Measurements from ENCODE around the gene OTUD5. TPM values are rescaled to one million over a fixed set of nuclear protein-coding genes. Genes with fewer than 3 reads are reported as not detected.

Gene OTUD5
- total and polyA plus RNA-seq, 11 donors = 17.2 to 32.7 (median 24.6) TPM

DNA sequence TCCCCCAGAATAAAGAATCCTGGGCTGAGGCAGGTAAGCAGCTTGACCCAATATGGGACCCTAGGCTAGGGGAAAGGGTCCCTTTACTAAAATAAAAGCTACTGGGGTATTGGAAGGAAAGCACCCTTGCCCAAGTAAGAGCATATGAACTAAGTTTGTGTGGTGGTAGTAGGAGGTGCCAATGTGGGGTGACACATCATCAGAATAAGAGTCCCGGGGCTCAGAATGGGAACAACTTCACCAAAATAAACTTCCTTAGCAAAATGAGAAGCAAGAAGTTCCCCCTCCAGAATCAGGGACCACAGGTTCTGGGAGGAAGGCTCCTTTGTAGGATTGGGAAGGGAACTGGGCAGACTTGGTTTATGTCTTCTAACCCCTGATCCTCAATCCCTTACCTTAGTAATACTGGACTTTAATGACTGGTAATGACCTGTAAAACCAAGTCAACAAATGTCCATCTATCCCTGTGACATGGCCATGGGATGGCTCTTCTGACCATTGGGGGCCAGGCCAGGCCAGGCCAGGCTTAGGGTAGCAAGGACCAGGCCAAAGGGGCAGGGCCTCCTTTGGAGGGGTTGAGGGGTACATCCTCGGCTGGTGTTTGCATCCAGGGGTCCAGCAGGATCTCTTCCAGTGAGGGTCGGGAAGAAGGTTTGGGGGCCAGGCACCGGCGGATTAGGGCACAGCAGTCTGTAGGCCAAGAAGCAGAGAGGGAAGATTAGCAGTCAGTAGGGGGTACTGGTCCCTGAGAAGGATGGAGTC, 43.6 kb downstream of the OTUD5 start:
- no peak for ATAC-seq
- no peak overlapping the region for H3K4me3 ChIP-seq

DNA sequence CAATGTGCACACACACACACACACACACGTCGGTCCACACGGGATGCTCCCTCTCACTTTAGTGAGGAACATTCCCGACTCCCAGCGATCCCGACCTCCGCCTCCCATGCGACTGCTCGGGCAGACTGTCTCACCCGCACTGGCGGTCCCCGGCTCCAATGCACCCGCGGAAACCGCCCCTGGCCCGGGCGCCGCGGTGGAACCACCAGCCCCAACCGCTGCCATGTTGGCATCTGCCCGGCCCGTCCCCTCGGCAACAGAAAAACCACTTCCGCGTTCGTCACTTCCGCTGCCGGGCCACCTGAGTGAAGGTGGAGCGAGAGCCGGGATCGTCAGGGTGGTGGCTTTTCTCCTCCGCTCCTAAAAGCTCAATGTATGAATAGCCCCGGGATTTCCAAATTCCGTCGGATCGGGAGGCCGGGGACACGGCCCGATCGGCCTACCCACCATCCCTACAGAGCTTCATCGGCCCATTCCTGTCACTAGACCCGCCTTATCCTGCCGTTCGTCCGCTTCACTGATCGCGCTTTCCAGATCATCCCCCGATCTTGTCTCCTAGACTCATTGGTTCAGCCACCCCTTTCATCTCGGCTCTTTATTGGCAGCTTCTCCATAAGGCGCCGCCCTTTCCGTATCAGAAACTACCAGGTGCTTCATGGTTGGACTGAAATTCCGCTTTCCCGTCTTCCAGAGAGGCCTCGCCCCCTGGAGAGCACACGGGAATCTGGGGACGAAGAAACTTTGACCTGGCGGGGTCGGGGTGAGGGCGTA, 45.8 kb downstream of the OTUD5 start, which contains the start of gene SLC35A2:
SLC35A2 (minus strand) TSS at position 235 of the 771 bp plus-strand sequence; CDS start at position 225, 10 bp downstream.
- H3K36me3 ChIP-seq = peaks cover 0 to 21% (median 0%) of the 10 kb centered on the region in 9 donors
- H3K4me1 ChIP-seq = peaks cover 0 to 12% (median 5%) of the 10 kb centered on the region in 12 donors
- peak in 1 of 2 donors; percentile 58 for TF ChIP-seq POLR2A (IDR thresholded peaks at IDR 0.05)
- TF ChIP-seq, protein P1, sequence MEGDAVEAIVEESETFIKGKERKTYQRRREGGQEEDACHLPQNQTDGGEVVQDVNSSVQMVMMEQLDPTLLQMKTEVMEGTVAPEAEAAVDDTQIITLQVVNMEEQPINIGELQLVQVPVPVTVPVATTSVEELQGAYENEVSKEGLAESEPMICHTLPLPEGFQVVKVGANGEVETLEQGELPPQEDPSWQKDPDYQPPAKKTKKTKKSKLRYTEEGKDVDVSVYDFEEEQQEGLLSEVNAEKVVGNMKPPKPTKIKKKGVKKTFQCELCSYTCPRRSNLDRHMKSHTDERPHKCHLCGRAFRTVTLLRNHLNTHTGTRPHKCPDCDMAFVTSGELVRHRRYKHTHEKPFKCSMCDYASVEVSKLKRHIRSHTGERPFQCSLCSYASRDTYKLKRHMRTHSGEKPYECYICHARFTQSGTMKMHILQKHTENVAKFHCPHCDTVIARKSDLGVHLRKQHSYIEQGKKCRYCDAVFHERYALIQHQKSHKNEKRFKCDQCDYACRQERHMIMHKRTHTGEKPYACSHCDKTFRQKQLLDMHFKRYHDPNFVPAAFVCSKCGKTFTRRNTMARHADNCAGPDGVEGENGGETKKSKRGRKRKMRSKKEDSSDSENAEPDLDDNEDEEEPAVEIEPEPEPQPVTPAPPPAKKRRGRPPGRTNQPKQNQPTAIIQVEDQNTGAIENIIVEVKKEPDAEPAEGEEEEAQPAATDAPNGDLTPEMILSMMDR (IDR thresholded peaks at IDR 0.05) = no peak
- ATAC-seq (peak; percentile 57 to 94 (median 89)), DNase-seq (peak; percentile 78 to 88 (median 84))
- H3K9me3 ChIP-seq = peaks cover 0 to 7% (median 0%) of the 10 kb centered on the region in 12 donors
- no peaks in the 10 kb centered on the region for H3K27me3 ChIP-seq
- peak within 1 kb of the TSS in 11 of 12 donors; percentile 31 to 82 (median 76) for H3K27ac ChIP-seq
- 0 to 40% (median 20%) methylated on average over 55 to 60 of the region's 60 CpGs for WGBS, 4 donors
- intact Hi-C loops (cut with DNase I) = loop anchor here in 1 of 10 donors (10.0 kb wide), 2 partner anchors 107 to 237 kb away; partner anchors contain the start of gene HDAC6
- H3K4me3 ChIP-seq = peak within 1 kb of the TSS; percentile 24 to 91 (median 70)

More for the DNA sequence above, 43.6 kb downstream of the OTUD5 start:
- no peaks in the 10 kb centered on the region for H3K27me3 ChIP-seq
- 88 to 93% (median 90%) methylated on average over 5 of the region's 5 CpGs for WGBS, 4 donors
- DNase-seq = no peak
- peaks cover 0 to 21% (median 0%) of the 10 kb centered on the region in 9 donors for H3K36me3 ChIP-seq
- H3K4me1 ChIP-seq = peaks cover 0 to 27% (median 5%) of the 10 kb centered on the region in 12 donors
- H3K27ac ChIP-seq = no peak overlapping the region
- peaks cover 0 to 7% (median 0%) of the 10 kb centered on the region in 12 donors for H3K9me3 ChIP-seq
- TF ChIP-seq, protein P1 (IDR thresholded peaks at IDR 0.05) = no peak
- TF ChIP-seq POLR2A (IDR thresholded peaks at IDR 0.05) = no peak
- intact Hi-C loops (cut with DNase I) = loop anchor here in 1 of 10 donors (10.0 kb wide), 2 partner anchors 109 to 239 kb away; partner anchors contain the start of gene HDAC6

DNA sequence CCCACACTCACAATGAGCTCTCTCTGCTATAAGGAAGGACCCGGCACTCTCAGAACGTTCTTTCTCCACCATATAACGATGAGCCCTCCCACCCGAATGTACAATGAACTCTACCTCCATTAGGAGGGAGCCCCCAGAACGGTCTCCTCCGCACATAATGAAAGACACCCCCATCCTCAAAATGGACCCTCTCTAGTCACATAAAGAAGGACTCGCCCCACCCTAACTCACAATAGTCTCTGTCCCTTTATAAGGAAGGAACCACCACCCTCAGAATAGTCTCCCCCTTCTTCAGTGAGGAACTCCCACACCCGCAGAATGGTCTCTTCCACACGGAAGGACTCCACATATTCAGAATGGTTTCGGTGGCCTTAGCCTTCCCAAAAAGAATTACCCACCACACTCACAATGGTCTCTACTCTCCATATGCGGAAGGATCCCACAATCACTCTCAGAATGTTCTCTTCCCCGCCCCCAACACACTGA, 46.4 kb downstream of the OTUD5 start:
- H3K27me3 ChIP-seq = no peaks in the 10 kb centered on the region
- 1 to 35% (median 14%) methylated on average over 12 of the region's 12 CpGs for WGBS, 4 donors
- H3K4me3 ChIP-seq = peak overlapping the region; percentile 24 to 91 (median 70)
- intact Hi-C loops (cut with DNase I) = loop anchor here in 1 of 10 donors (10.0 kb wide), 2 partner anchors 106 to 236 kb away; partner anchors contain the start of gene HDAC6
- TF ChIP-seq POLR2A (IDR thresholded peaks at IDR 0.05) = no peak
- TF ChIP-seq, protein P1 (IDR thresholded peaks at IDR 0.05) = no peak
- H3K4me1 ChIP-seq = peaks cover 0 to 12% (median 5%) of the 10 kb centered on the region in 12 donors
- H3K36me3 ChIP-seq = peaks cover 0 to 22% (median 0%) of the 10 kb centered on the region in 9 donors
- H3K27ac ChIP-seq = peak overlapping the region in 9 of 12 donors; percentile 31 to 82 (median 77)
- DNase-seq (no peak), ATAC-seq (peak in 2 of 4 donors; percentile 12 to 16)
- H3K9me3 ChIP-seq = peaks cover 0 to 7% (median 0%) of the 10 kb centered on the region in 12 donors

Data from heart left ventricle (tissue), 16 donors.